NCI-H1930 (cell line): ENCODE data around the gene ZNF562.

Experiments used
- DNase-seq, 2 experiments: peaks; one replicate each; lab custom pipeline; 2025; lab: John Stamatoyannopoulos, UW

The ZNF562 gene

GRCh38 chr19:9644472-9644871 lies 30.4 kb downstream of the ZNF562 start:
- DNase-seq: no peak

GRCh38 chr19:9641810-9642209 lies 33.1 kb downstream of the ZNF562 start:
- DNase-seq: no peak

GRCh38 chr19:9640956-9641355 lies 33.9 kb downstream of the ZNF562 start:
- DNase-seq: no peak

GRCh38 chr19:9636018-9636417 lies 38.9 kb downstream of the ZNF562 start:
- no peak for DNase-seq

GRCh38 chr19:9627856-9628255 lies 47.0 kb downstream of the ZNF562 start:
- DNase-seq: no peak

- DNase-seq: no peak
Measured at GRCh38 chr19:9622531-9622930, 52.4 kb downstream of the ZNF562 start.

- DNase-seq: peak; percentile 58 to 70
Measured at GRCh38 chr19:9621156-9622037, 53.5 kb downstream of the ZNF562 start, which contains the start of gene ZNF561. Gene ZNF561, minus strand, starts transcription at chr19:9621232. Its CDS starts 1,776 bp downstream, at chr19:9619456.

GRCh38 chr19:9620842-9621155 lies 54.1 kb downstream of the ZNF562 start:
- DNase-seq: no peak

- no peak for DNase-seq
Measured at GRCh38 chr19:9615844-9616243, 59.1 kb downstream of the ZNF562 start.

- DNase-seq: no peak
Measured at GRCh38 chr19:9610484-9611113, 64.3 kb downstream of the ZNF562 start.

GRCh38 chr19:9608912-9609311 lies 66.0 kb downstream of the ZNF562 start:
- DNase-seq: no peak

GRCh38 chr19:9597027-9597426 lies 77.9 kb downstream of the ZNF562 start:
- DNase-seq: no peak
